GM12878 (cell line): ENCODE results near the gene ARHGEF11. TPM values are rescaled to one million over a fixed set of nuclear protein-coding genes. Genes with fewer than 3 reads are reported as not detected.
A peak's percentile ranks its signal among the peaks of the same experiment; 100 is the strongest.

Experiments
- ATAC-seq: fragments of 200-7000 bp; cut with Tn5 transposase; 3 replicates; pipeline ENCODE4 v1.9.1; 2020; ENCODE audit warnings: mild to moderate bottlenecking, moderate library complexity
- BruUV-seq: library from RNA; stranded (reverse); fragments of 400-500 nt; replicated peaks from 2 replicates; lab custom pipeline; 2021; lab: Mats Ljungman, UMichigan
- CTCF ChIA-PET: fragments of 300-600 bp; sonication (Branson Sonifier 250); formaldehyde crosslinking; extraction: SDS; loops from one replicate; lab custom pipeline; 2021; ENCODE audit warnings: inconsistent platforms; lab: Yijun Ruan, JAX
- POLR2A ChIA-PET: fragments of 350-600 bp; formaldehyde crosslinking; extraction: SDS; loops from one replicate; lab custom pipeline; 2021; ENCODE audit warnings: inconsistent platforms; lab: Charles Lee
- RAD21 ChIA-PET: fragments of 300-600 bp; sonication (Branson Sonifier 250); formaldehyde crosslinking; loops from one replicate; lab custom pipeline; 2023; ENCODE audit warnings: antibody characterized with exemption; ENCODE audit not compliant: unreplicated experiment; lab: Charles Lee
- SMC1A ChIA-PET: fragments of 300-600 bp; sonication (Branson Sonifier 250); formaldehyde crosslinking; loops from one replicate; lab custom pipeline; 2023; ENCODE audit not compliant: unreplicated experiment, uncharacterized antibody; lab: Charles Lee
- DNase-seq: peaks from one replicate; pipeline ENCODE4 v3.0.0-alpha.2; 2011; ENCODE audit warnings: low read depth, low spot score
- FAIRE-seq: peaks from 3 replicates; lab custom pipeline; 2011; peaks lifted over from hg19 to GRCh38; lab: Jason Lieb, UNC
- H2AFZ ChIP-seq: 2 replicates; pipeline ENCODE4 v1.6.0; 2011; ENCODE audit warnings: low read depth, low read length, control low read depth; ENCODE audit not compliant: control insufficient read depth
- H3K27ac ChIP-seq: 2 replicates; pipeline ENCODE4 v1.5.1; 2011; ENCODE audit warnings: control low read depth; ENCODE audit not compliant: control insufficient read depth, insufficient read depth
- H3K27me3 ChIP-seq, 2 experiments: replicated peaks in 1 of 2; 2 replicates each; pipeline versions ENCODE4 v1.6.0 to v1.6.1; 2011; ENCODE audit warnings: low read length in 1 of 2; ENCODE audit not compliant: control insufficient read depth in 2 of 2, insufficient read depth in 2 of 2
- H3K36me3 ChIP-seq, 2 experiments: 2 replicates each; pipeline ENCODE4 v1.5.1; 2011; ENCODE audit warnings: low read length in 1 of 2; ENCODE audit not compliant: control insufficient read depth in 2 of 2, insufficient read depth in 2 of 2
- H3K4me1 ChIP-seq: 2 replicates; pipeline ENCODE4 v1.6.1; 2011; ENCODE audit warnings: mild to moderate bottlenecking, low read length, moderate library complexity, mixed read lengths; ENCODE audit not compliant: control insufficient read depth, insufficient read depth
- H3K4me2 ChIP-seq: 2 replicates; pipeline ENCODE4 v1.6.0; 2011; ENCODE audit warnings: control low read depth; ENCODE audit not compliant: control insufficient read depth, insufficient read depth
- H3K4me3 ChIP-seq: fragments of 200-600 bp; sonication (generic); 2 replicates; pipeline ENCODE4 v1.5.1; 2016
- H3K79me2 ChIP-seq: 2 replicates; pipeline ENCODE4 v1.6.0; 2011; ENCODE audit warnings: low read length; ENCODE audit not compliant: control insufficient read depth, insufficient read depth
- H3K9ac ChIP-seq: 2 replicates; pipeline ENCODE4 v1.8.0; 2011; ENCODE audit warnings: low read length, control low read depth, mixed read lengths; ENCODE audit not compliant: control insufficient read depth, insufficient read depth
- H3K9me3 ChIP-seq: replicated peaks from 3 replicates; pipeline ENCODE4 v1.5.1; 2011; ENCODE audit warnings: mild to moderate bottlenecking, low read length; ENCODE audit not compliant: control insufficient read depth, insufficient read depth
- H4K20me1 ChIP-seq: 2 replicates; pipeline ENCODE4 v1.6.0; 2011; ENCODE audit not compliant: control insufficient read depth, insufficient read depth
- CHD4 ChIP-seq: fragments of 200-600 bp; sonication (generic); IDR thresholded peaks from 2 replicates; pipeline ENCODE4 v1.6.1; 2016; ENCODE audit warnings: mild to moderate bottlenecking
- FOS ChIP-seq: IDR thresholded peaks from 3 replicates; pipeline ENCODE4 v1.6.1; 2011; ENCODE audit warnings: borderline replicate concordance; ENCODE audit not compliant: insufficient read length; ENCODE audit errors: extremely low read depth
- NFYB ChIP-seq: IDR thresholded peaks from 2 replicates; pipeline ENCODE4 v1.6.1; 2011; ENCODE audit warnings: low read depth, mild to moderate bottlenecking, low read length, improper control_type of control experiment, moderate library complexity; ENCODE audit not compliant: insufficient read depth
- NRF1 ChIP-seq: conservative IDR thresholded peaks from 2 replicates; pipeline ENCODE4 v1.6.1; 2011; ENCODE audit warnings: mild to moderate bottlenecking, low read depth, low read length, improper control_type of control experiment
- SIX5 ChIP-seq: IDR thresholded peaks from 2 replicates; pipeline ENCODE4 v1.6.1; 2011; ENCODE audit warnings: mild to moderate bottlenecking, low read depth, low read length, moderate library complexity; ENCODE audit not compliant: severe bottlenecking
- SKIL ChIP-seq: fragments of 450-650 bp; IDR thresholded peaks from 2 replicates; pipeline ENCODE4 v1.6.1; 2017; ENCODE audit warnings: mild to moderate bottlenecking, low read depth, inconsistent platforms; ENCODE audit not compliant: poor library complexity, severe bottlenecking
- SREBF1 ChIP-seq: IDR thresholded peaks from 2 replicates; pipeline ENCODE4 v1.6.1; 2012; ENCODE audit warnings: mild to moderate bottlenecking, low read length
- TAF1 ChIP-seq: IDR thresholded peaks from 2 replicates; pipeline ENCODE4 v1.6.1; 2011; ENCODE audit warnings: mild to moderate bottlenecking, low read depth, low read length, borderline replicate concordance
- WRNIP1 ChIP-seq: IDR thresholded peaks from 2 replicates; pipeline ENCODE4 v1.6.1; 2011; ENCODE audit warnings: low read depth, low read length, improper control_type of control experiment, borderline replicate concordance
- WGBS: methylation state at CpG from one replicate; pipeline ENCODE4 v1.1.6; 2016; ENCODE audit warnings: low lambda C conversion rate; ENCODE audit not compliant: insufficient replicate concordance, insufficient coverage; ENCODE audit errors: missing lambda C conversion rate; 5-methylcytosine and 5-hydroxymethylcytosine counted together
- in situ Hi-C: fragments of 300-500 bp; cut with MboI; formaldehyde crosslinking; loops from 9 replicates; pipeline ENCODE4 v1.14.3; 2018; ENCODE audit warnings: mixed read lengths
- intact Hi-C: fragments of 100-400 bp; cut with micrococcal nuclease; formaldehyde crosslinking; loops from one replicate; pipeline ENCODE4 v1.14.2; 2022; ENCODE audit not compliant: unreplicated experiment
- polyA plus RNA-seq, 11 experiments: library from polyadenylated mRNA; depleted of rRNA in 4 of 11; unstranded in 6 of 11; stranded (reverse) in 5 of 11; fragments of >200 nt; fragmentation: Nextera tagmentation in 4 of 11; fragmentation: Illumina TruSeq in 1 of 11; extraction: Ambion mirVana in 4 of 11; extraction: Trizol in 1 of 11; gene quantifications; 1 replicate in 1 of 11; 2 replicates in 10 of 11; pipeline versions ENCODE4 v1.2.1 to v1.2.3, GENCODE V29; 2011 to 2016; ENCODE audit warnings: inconsistent platforms in 2 of 11, missing spikeins in 2 of 11, low read depth in 1 of 11
- total RNA-seq, 4 experiments: library from RNA; depleted of rRNA in 3 of 4; stranded (reverse); fragments of >200 nt in 3 of 4; fragmentation: Illumina TruSeq in 1 of 4; extraction: Trizol in 1 of 4; gene quantifications; 2 replicates each; pipeline versions ENCODE4 v1.2.1 to v1.2.3, GENCODE V29; 2013 to 2021

ARHGEF11 gene
- total and polyA plus RNA-seq, 10 of the 15 experiments (the other 5 are each of a cell fraction or from before 2014, with no cell fraction given): 0.05 to 12.7 (median 1.8) TPM

GRCh38 chr1:157025856-157026255, 19.7 kb downstream of the ARHGEF11 start:
- DNase-seq (no peak), ATAC-seq (peak; percentile 39; the same call in 2 of the 3 replicates), FAIRE-seq (no peak)
- no peak overlapping the region for H3K4me3 ChIP-seq
- no peak overlapping the region for H3K4me2 ChIP-seq
- H2AFZ ChIP-seq: no peak overlapping the region
- 98% methylated on average over 2 of the region's 2 CpGs for WGBS
- POLR2A ChIA-PET: interaction anchor here (1.0 kb wide), 1 partner anchor 14 kb away, joined by 3 read pairs; no protein-coding TSS in a partner anchor
- H3K27ac ChIP-seq: no peak overlapping the region
- TF ChIP-seq NRF1: no peak
- no peak for TF ChIP-seq FOS
- no peak for TF ChIP-seq NFYB
- no peak for TF ChIP-seq TAF1
- no peak for TF ChIP-seq CHD4
- no peak for TF ChIP-seq SKIL
- no peak for TF ChIP-seq SIX5
- TF ChIP-seq SREBF1: no peak
- TF ChIP-seq WRNIP1: no peak
- H3K79me2 ChIP-seq: no peaks in the 10 kb centered on the region
- H3K27me3 ChIP-seq: no peaks in the 10 kb centered on the region
- SMC1A ChIA-PET: interaction anchor here (0.7 to 2.0 kb wide), 5 partner anchors 8 to 18 kb away, joined by 3 to 5 read pairs (median 4); no protein-coding TSS in a partner anchor
- BruUV-seq: no TSS peak
- H4K20me1 ChIP-seq: no peaks in the 10 kb centered on the region
- in situ Hi-C loops (no loop called here), intact Hi-C loops (no loop called here)
- RAD21 ChIA-PET: no interaction called here
- no peaks in the 10 kb centered on the region for H3K4me1 ChIP-seq
- peaks cover 0 to 1% of the 10 kb centered on the region in 2 experiments; a peak in 2 of 4 replicates for H3K36me3 ChIP-seq
- peaks cover 2% of the 10 kb centered on the region; the same call in 2 of the 3 replicates for H3K9me3 ChIP-seq
- CTCF ChIA-PET: interaction anchor here (0.6 kb wide), 1 partner anchor 9 kb away, joined by 3 read pairs; no protein-coding TSS in a partner anchor
- no peak overlapping the region for H3K9ac ChIP-seq
